ENCODE results near the gene ERICH6B. TPM values are rescaled to one million over a fixed set of nuclear protein-coding genes. Genes with fewer than 3 reads are reported as not detected.

ERICH6B gene
- total and polyA plus RNA-seq, 2 of the 13 experiments (the other 11 are each of a cell fraction or from before 2014, with no cell fraction given) = not detected

GRCh38 chr13:45512098-45512496 is 103.4 kb downstream of the ERICH6B start:
- H3K27ac ChIP-seq (ENCODE audit: extremely low read length, insufficient read depth, low read length) = no peak overlapping the region
- peaks cover 15 to 69% of the 10 kb centered on the region in 2 experiments for H3K36me3 ChIP-seq (replicated peaks in 1 of 2; ENCODE audit: control insufficient read depth in 1 of 2, insufficient read depth in 2 of 2, low read length in 2 of 2)
- DNase-seq (ENCODE audit: low spot score) (no peak), ATAC-seq (no peak), FAIRE-seq (no peak)
- no peaks in the 10 kb centered on the region for H3K9me3 ChIP-seq (ENCODE audit: low read length)
- no peak overlapping the region for H3K4me2 ChIP-seq (ENCODE audit: low read depth, low read length)
- no peak overlapping the region for H3K9ac ChIP-seq (ENCODE audit: insufficient read depth, low read depth, low read length)
- BruUV-seq (replicated peaks) = no TSS peak
- no peaks in the 10 kb centered on the region for H3K27me3 ChIP-seq (ENCODE audit: control insufficient read depth in 1 of 2, insufficient read depth in 2 of 2, low read length in 2 of 2)
- POLR2A ChIA-PET = no interaction called here
- in situ Hi-C loops (cut with HindIII; ENCODE audit: extremely low pct_ligation_motif_present, low pct_unique_long_range_greater_than_20kb) (loop anchor here (25.0 kb wide), 1 partner anchor 475 kb away; no protein-coding TSS in a partner anchor), intact Hi-C loops (cut with micrococcal nuclease; ENCODE audit: unreplicated experiment) (loop anchor here (5.0 kb wide), 1 partner anchor 205 kb away; no protein-coding TSS in a partner anchor)
- TF ChIP-seq HNRNPL (IDR thresholded peaks at IDR 0.05; ENCODE audit: low read depth, low read length) = no peak
- TF ChIP-seq ZNF770 (CRISPR knock-in tag; IDR thresholded peaks at IDR 0.05) = 0 out of 2 replicates have a peak, but pooled peaks have one; percentile 21
- TF ChIP-seq ZNF503 (CRISPR knock-in tag; IDR thresholded peaks at IDR 0.05) = no peak
- H3K4me1 ChIP-seq (ENCODE audit: insufficient read depth, low read length) = no peaks in the 10 kb centered on the region
- no peak overlapping the region for H3K4me3 ChIP-seq (replicated peaks in 1 of 3; ENCODE audit: insufficient read depth in 1 of 3, low read depth in 2 of 3, low read length in 3 of 3)
- H2AFZ ChIP-seq (ENCODE audit: low read length) = no peak overlapping the region
- WGBS (ENCODE audit: low lambda C conversion rate) = 81% methylated on average over 1 of the region's 1 CpG
- no peaks in the 10 kb centered on the region for H3K79me2 ChIP-seq (ENCODE audit: insufficient read depth, low read length)
- H4K20me1 ChIP-seq (ENCODE audit: insufficient read depth, low read length) = no peaks in the 10 kb centered on the region
- CTCF ChIA-PET (ENCODE audit: low intra/inter-chr PET ratio, low total read pairs) = interaction anchor here (1.1 kb wide), 1 partner anchor 206 kb away, joined by 4 read pairs; no protein-coding TSS in a partner anchor
